Endodermal cell (in vitro differentiated cells): Measurements from ENCODE around the gene BAG5. TPM values are rescaled to one million over a fixed set of nuclear protein-coding genes. Genes with fewer than 3 reads are reported as not detected.
A peak's percentile ranks its signal among the peaks of the same experiment; 100 is the strongest.
"Not testable (repeated sequence)": the region's sequence is repeated elsewhere in the genome, so short reads cannot be mapped to it uniquely, and the experiment has no call there.

ENCODE experiments used
- DNase-seq: peaks from one replicate; pipeline ENCODE4 v3.0.0-alpha.2; 2017
- H3K27ac ChIP-seq: 2 replicates; pipeline ENCODE4 v1.5.1; 2013; ENCODE audit warnings: mild to moderate bottlenecking, low read depth, low read length, moderate library complexity
- H3K27me3 ChIP-seq: 2 replicates; pipeline ENCODE4 v1.6.1; 2013; ENCODE audit warnings: mild to moderate bottlenecking, low read length, moderate library complexity; ENCODE audit not compliant: insufficient read depth, control insufficient read depth, poor library complexity, severe bottlenecking
- H3K36me3 ChIP-seq: 2 replicates; pipeline ENCODE4 v1.7.0; 2013; ENCODE audit warnings: mild to moderate bottlenecking, low read length, moderate library complexity; ENCODE audit not compliant: control insufficient read depth, insufficient read depth
- H3K4me1 ChIP-seq: one replicate; pipeline ENCODE4 v1.7.0; 2013; ENCODE audit warnings: low read length; ENCODE audit not compliant: control insufficient read depth, insufficient read depth
- H3K4me3 ChIP-seq: 2 replicates; pipeline ENCODE4 v1.5.1; 2013; ENCODE audit warnings: mild to moderate bottlenecking, low read length, moderate library complexity
- H3K9ac ChIP-seq: 2 replicates; pipeline ENCODE4 v1.6.1; 2013; ENCODE audit warnings: mild to moderate bottlenecking, low read length, moderate library complexity; ENCODE audit not compliant: poor library complexity, severe bottlenecking; ENCODE audit errors: extremely low read depth
- H3K9me3 ChIP-seq: 2 replicates; pipeline ENCODE4 v1.6.1; 2013; ENCODE audit warnings: mild to moderate bottlenecking, low read length, moderate library complexity; ENCODE audit not compliant: control insufficient read depth
- H3K27ac Mint-ChIP-seq: 2 replicates; pipeline ENCODE4 v1.8.0; 2020; ENCODE audit warnings: mixed read lengths
- H3K27me3 Mint-ChIP-seq: 2 replicates; pipeline ENCODE4 v1.8.0; 2021; ENCODE audit warnings: mild to moderate bottlenecking, mixed read lengths; ENCODE audit not compliant: insufficient read depth
- H3K36me3 Mint-ChIP-seq: 2 replicates; pipeline ENCODE4 v1.8.0; 2020; ENCODE audit warnings: low read depth, mixed read lengths
- H3K4me1 Mint-ChIP-seq: 2 replicates; pipeline ENCODE4 v1.8.0; 2020; ENCODE audit warnings: mixed read lengths
- H3K4me3 Mint-ChIP-seq: 2 replicates; pipeline ENCODE4 v1.8.0; 2020; ENCODE audit warnings: mild to moderate bottlenecking, moderate library complexity, mixed read lengths
- H3K9me3 Mint-ChIP-seq: 2 replicates; pipeline ENCODE4 v1.8.0; 2020; ENCODE audit warnings: mild to moderate bottlenecking, mixed read lengths
- CTCF ChIP-seq: fragments of 200-600 bp; sonication (generic); conservative IDR thresholded peaks from 2 replicates; pipeline ENCODE4 v1.5.0; 2021; ENCODE audit warnings: antibody characterized with exemption, mild to moderate bottlenecking
- WGBS, 2 experiments: methylation state at CpG; one replicate each; pipeline versions ENCODE4 v1.1.5 to v1.1.7; 2013; ENCODE audit warnings: missing lambda C conversion rate in 2 of 2, mixed read lengths in 1 of 2; ENCODE audit not compliant: insufficient coverage in 1 of 2, insufficient read length in 1 of 2; 5-methylcytosine and 5-hydroxymethylcytosine counted together
- long read RNA-seq, 4 experiments: library from polyadenylated mRNA in 2 of 4; library from RNA in 1 of 4; library from capped mRNA in 1 of 4; stranded (forward) in 3 of 4; unstranded in 1 of 4; transcript quantifications; one replicate each; pipeline ENCODE4 v2.0.0, GENCODE V29; 2020 to 2021; ENCODE audit warnings: inconsistent platforms in 1 of 4
- polyA plus RNA-seq, 2 experiments: library from polyadenylated mRNA; stranded (reverse); fragments of 50-300 nt; gene quantifications; one replicate each; pipeline ENCODE4 v1.2.3, GENCODE V29; 2013
- total RNA-seq, 2 donors: library from RNA; stranded (reverse); fragmentation: NEBNext Ultra II Directional in 1 of 2; extraction: Animal tissue kit (Norgen Biotek cat#: 25700) in 1 of 2; gene quantifications; 2 replicates in 1 of 2; 3 replicates in 1 of 2; pipeline ENCODE4 v1.2.1, GENCODE V29; 2021

BAG5 gene
- 10 to 100 TPM; 27.6 to 28.1 TPM for total RNA-seq
- 20.2 TPM for polyA plus RNA-seq (2013, experiment 1 of 2)
- 20.5 TPM for polyA plus RNA-seq (2013, experiment 2 of 2)
- long read RNA-seq, experiment 1, partial matches to known transcripts = 0 of 6 reads
- long read RNA-seq, experiment 1, other reads (novel, unspliced or antisense) = 6 of 6 reads
- long read RNA-seq, experiment 2, full-length matches to known transcripts = 40 of 59 reads
- long read RNA-seq, experiment 2, partial matches to known transcripts = 0 of 59 reads
- long read RNA-seq, experiment 2, other reads (novel, unspliced or antisense) = 19 of 59 reads
- long read RNA-seq, experiment 3, full-length matches to known transcripts = 140 of 148 reads
- long read RNA-seq, experiment 3, partial matches to known transcripts = 0 of 148 reads
- long read RNA-seq, experiment 3, other reads (novel, unspliced or antisense) = 8 of 148 reads
- long read RNA-seq, experiment 4, full-length matches to known transcripts = 10 of 16 reads
- long read RNA-seq, experiment 4, partial matches to known transcripts = 0 of 16 reads
- long read RNA-seq, experiment 4, other reads (novel, unspliced or antisense) = 6 of 16 reads

GRCh38 chr14:103562429-103563225 lies at the start of gene BAG5, which contains the start of gene COA8:
Gene BAG5, minus strand, starts transcription at chr14:103562657. Its CDS starts 1,493 bp downstream, at chr14:103561164.
Gene COA8, plus strand, starts transcription at chr14:103562960. Its CDS starts 42 bp downstream, at chr14:103563002.
- H3K9ac ChIP-seq = peak within 1 kb of the TSS; percentile 90
- no peaks in the 10 kb centered on the region for H3K9me3 ChIP-seq
- no peaks in the 10 kb centered on the region for H3K27me3 ChIP-seq
- Mint-ChIP-seq H3K27ac (peak within 1 kb of the TSS; percentile 92), H3K9me3 (no peaks in the 10 kb centered on the region), H3K27me3 (no peaks in the 10 kb centered on the region), H3K36me3 (peaks cover 25% of the 10 kb centered on the region), H3K4me1 (peaks cover 14% of the 10 kb centered on the region), H3K4me3 (peak within 1 kb of the TSS; percentile 81)
- peak; percentile 94 for DNase-seq
- peak within 1 kb of the TSS; percentile 96 for H3K27ac ChIP-seq
- 0% methylated on average over 35 to 109 of the region's 109 CpGs for WGBS, 2 experiments
- peak within 1 kb of the TSS; percentile 99 for H3K4me3 ChIP-seq
- no peaks in the 10 kb centered on the region for H3K4me1 ChIP-seq
- H3K36me3 ChIP-seq = peaks cover 38% of the 10 kb centered on the region
- TF ChIP-seq CTCF = no peak

GRCh38 chr14:103611215-103611614 lies 48.8 kb upstream of the BAG5 start:
- peaks cover 24% of the 10 kb centered on the region for H3K27me3 ChIP-seq
- Mint-ChIP-seq H3K4me1 (peaks cover 11% of the 10 kb centered on the region), H3K9me3 (peaks cover 26% of the 10 kb centered on the region), H3K27me3 (peaks cover 20% of the 10 kb centered on the region), H3K36me3 (peaks cover 5% of the 10 kb centered on the region), H3K4me3 (no peak overlapping the region), H3K27ac (no peak overlapping the region)
- H3K9ac ChIP-seq = no peak overlapping the region
- H3K4me3 ChIP-seq = no peak overlapping the region
- WGBS, 2 experiments = 40 to 76% methylated on average over 1 to 2 of the region's 2 CpGs
- peaks cover 4% of the 10 kb centered on the region for H3K4me1 ChIP-seq
- no peak for TF ChIP-seq CTCF
- no peak for DNase-seq
- no peak overlapping the region for H3K27ac ChIP-seq
- H3K9me3 ChIP-seq = peaks cover 13% of the 10 kb centered on the region
- H3K36me3 ChIP-seq = no peaks in the 10 kb centered on the region

- not testable (repeated sequence) for H3K27ac Mint-ChIP-seq, H3K27ac ChIP-seq, H3K36me3 ChIP-seq, H3K4me3 ChIP-seq, H3K36me3 Mint-ChIP-seq, H3K4me1 ChIP-seq, H3K9ac ChIP-seq, DNase-seq, H3K4me3 Mint-ChIP-seq
- WGBS, 2 experiments = 83 to 90% methylated on average over 2 to 3 of the region's 4 CpGs
- Mint-ChIP-seq H3K27me3 (peaks cover 20% of the 10 kb centered on the region), H3K4me1 (peaks cover 11% of the 10 kb centered on the region), H3K9me3 (peaks cover 26% of the 10 kb centered on the region)
- Histone ChIP-seq H3K9me3 (peaks cover 13% of the 10 kb centered on the region), H3K27me3 (peaks cover 24% of the 10 kb centered on the region)
Measured at GRCh38 chr14:103609081-103609480, 46.6 kb upstream of the BAG5 start.
